H9 (cell line): ENCODE measurements around the gene IFITM1. TPM values are rescaled to one million over a fixed set of nuclear protein-coding genes. Genes with fewer than 3 reads are reported as not detected.

Experiments
- DNase-seq: peaks from one replicate; pipeline ENCODE4 v3.0.0-alpha.2; 2017
- H2AFZ ChIP-seq: one replicate; pipeline ENCODE4 v1.6.1; 2013; ENCODE audit warnings: mild to moderate bottlenecking, low read length, control low read depth, moderate library complexity
- H2AK5ac ChIP-seq: 2 replicates; pipeline ENCODE4 v1.6.1; 2013; ENCODE audit warnings: low read length, control low read depth, mixed read lengths; ENCODE audit not compliant: insufficient read length
- H2BK120ac ChIP-seq: one replicate; pipeline ENCODE4 v1.6.1; 2013; ENCODE audit warnings: low read depth, mild to moderate bottlenecking, low read length, control low read depth, inconsistent platforms; ENCODE audit not compliant: poor library complexity, severe bottlenecking
- H2BK12ac ChIP-seq: 2 replicates; pipeline ENCODE4 v1.6.1; 2013; ENCODE audit warnings: low read length, control low read depth, mixed read lengths, low read depth; ENCODE audit not compliant: insufficient read length
- H2BK15ac ChIP-seq: 2 replicates; pipeline ENCODE4 v1.6.1; 2013; ENCODE audit warnings: low read depth, low read length, control low read depth
- H2BK20ac ChIP-seq: one replicate; pipeline ENCODE4 v1.6.1; 2013; ENCODE audit warnings: low read depth, mild to moderate bottlenecking, low read length, control low read depth, inconsistent platforms; ENCODE audit not compliant: poor library complexity, severe bottlenecking
- H2BK5ac ChIP-seq: 2 replicates; pipeline ENCODE4 v1.6.1; 2013; ENCODE audit warnings: low read length, control low read depth, mixed read lengths; ENCODE audit not compliant: insufficient read length
- H3K14ac ChIP-seq: 2 replicates; pipeline ENCODE4 v1.6.1; 2013; ENCODE audit warnings: low read length, control low read depth; ENCODE audit not compliant: insufficient read depth
- H3K18ac ChIP-seq: 2 replicates; pipeline ENCODE4 v1.6.1; 2013; ENCODE audit warnings: low read depth, mild to moderate bottlenecking, mixed read lengths, low read length, control low read depth; ENCODE audit not compliant: insufficient read length
- H3K23ac ChIP-seq: 2 replicates; pipeline ENCODE4 v1.6.1; 2013; ENCODE audit warnings: low read length, control low read depth, mixed read lengths, low read depth; ENCODE audit not compliant: insufficient read length
- H3K23me2 ChIP-seq: 2 replicates; pipeline ENCODE4 v1.6.1; 2013; ENCODE audit warnings: low read depth, mild to moderate bottlenecking, mixed read lengths, low read length, control low read depth; ENCODE audit not compliant: insufficient read length, poor library complexity, severe bottlenecking
- H3K27ac ChIP-seq: 2 replicates; pipeline ENCODE4 v1.5.1; 2013; ENCODE audit warnings: low read length, control low read depth, mixed read lengths, low read depth; ENCODE audit not compliant: insufficient read length
- H3K27me3 ChIP-seq: 2 replicates; pipeline ENCODE4 v1.6.1; 2013; ENCODE audit warnings: low read length, control low read depth, inconsistent platforms; ENCODE audit not compliant: insufficient read depth
- H3K4ac ChIP-seq: 2 replicates; pipeline ENCODE4 v1.6.1; 2013; ENCODE audit warnings: low read depth, mild to moderate bottlenecking, control low read depth, inconsistent platforms, low read length, moderate library complexity
- H3K4me1 ChIP-seq: 2 replicates; pipeline ENCODE4 v1.6.1; 2013; ENCODE audit warnings: low read length, control low read depth, inconsistent platforms; ENCODE audit not compliant: insufficient read depth
- H3K4me2 ChIP-seq: 2 replicates; pipeline ENCODE4 v1.6.1; 2013; ENCODE audit warnings: low read length, control low read depth, mixed read lengths; ENCODE audit not compliant: insufficient read length, insufficient read depth
- H3K56ac ChIP-seq: 2 replicates; pipeline ENCODE4 v1.6.1; 2013; ENCODE audit warnings: low read depth, mild to moderate bottlenecking, mixed read lengths, low read length, control low read depth; ENCODE audit not compliant: insufficient read length
- H3K79me1 ChIP-seq: 2 replicates; pipeline ENCODE4 v1.6.1; 2013; ENCODE audit warnings: low read depth, mild to moderate bottlenecking, moderate library complexity, low read length, control low read depth, inconsistent platforms; ENCODE audit not compliant: insufficient read depth, poor library complexity, severe bottlenecking
- H3K79me2 ChIP-seq: 2 replicates; pipeline ENCODE4 v1.6.1; 2013; ENCODE audit warnings: low read length, control low read depth, inconsistent platforms; ENCODE audit not compliant: insufficient read depth
- H3K9ac ChIP-seq: 2 replicates; pipeline ENCODE4 v1.6.1; 2013; ENCODE audit warnings: low read length, control low read depth, mixed read lengths; ENCODE audit not compliant: insufficient read length; ENCODE audit errors: extremely low read depth
- H3K9me3 ChIP-seq: one replicate; pipeline ENCODE4 v1.6.1; 2013; ENCODE audit warnings: low read depth, low read length, inconsistent platforms; ENCODE audit not compliant: control insufficient read depth
- H3T11ph ChIP-seq: one replicate; pipeline ENCODE4 v1.6.1; 2013; ENCODE audit warnings: mild to moderate bottlenecking, low read length, control low read depth, inconsistent platforms
- H4K20me1 ChIP-seq: one replicate; pipeline ENCODE4 v1.6.1; 2013; ENCODE audit not compliant: control insufficient read depth, insufficient read length, insufficient read depth
- H4K5ac ChIP-seq: 2 replicates; pipeline ENCODE4 v1.6.1; 2013; ENCODE audit warnings: low read depth, mild to moderate bottlenecking, mixed read lengths, low read length, control low read depth; ENCODE audit not compliant: insufficient read length
- H4K8ac ChIP-seq: replicated peaks from 2 replicates; pipeline ENCODE4 v1.6.1; 2013; ENCODE audit warnings: low read length, control low read depth, mixed read lengths, low read depth; ENCODE audit not compliant: insufficient read length
- H4K91ac ChIP-seq: 2 replicates; pipeline ENCODE4 v1.6.1; 2013; ENCODE audit warnings: low read depth, mild to moderate bottlenecking, moderate library complexity, mixed read lengths, low read length, control low read depth; ENCODE audit not compliant: insufficient read length
- H3K27ac Mint-ChIP-seq, 3 experiments: 2 replicates in 2 of 3; 3 replicates in 1 of 3; pipeline ENCODE4 v1.8.0; 2020 to 2021; ENCODE audit warnings: mixed read lengths in 3 of 3, mild to moderate bottlenecking in 1 of 3, moderate library complexity in 1 of 3
- H3K27me3 Mint-ChIP-seq: 2 replicates; pipeline ENCODE4 v1.8.0; 2021; ENCODE audit warnings: low read depth, mild to moderate bottlenecking, moderate library complexity, mixed read lengths
- H3K36me3 Mint-ChIP-seq, 3 experiments: 2 replicates in 2 of 3; 3 replicates in 1 of 3; pipeline ENCODE4 v1.8.0; 2020 to 2021; ENCODE audit warnings: low read depth in 3 of 3, mixed read lengths in 3 of 3; ENCODE audit not compliant: insufficient read depth in 1 of 3
- H3K4me1 Mint-ChIP-seq, 2 experiments: 2 replicates each; pipeline ENCODE4 v1.8.0; 2020; ENCODE audit warnings: mixed read lengths in 2 of 2
- H3K4me3 Mint-ChIP-seq, 2 experiments: 2 replicates in 1 of 2; 3 replicates in 1 of 2; pipeline ENCODE4 v1.8.0; 2020 to 2021; ENCODE audit warnings: mild to moderate bottlenecking in 2 of 2, mixed read lengths in 2 of 2, moderate library complexity in 1 of 2
- H3K9me3 Mint-ChIP-seq, 2 experiments: 2 replicates in 1 of 2; 3 replicates in 1 of 2; pipeline ENCODE4 v1.8.0; 2020; ENCODE audit warnings: mild to moderate bottlenecking in 2 of 2, mixed read lengths in 2 of 2, moderate library complexity in 1 of 2
- CTCF ChIP-seq: fragments of 200-600 bp; sonication (generic); conservative IDR thresholded peaks from 3 replicates; pipeline ENCODE4 v1.8.0; 2021; ENCODE audit warnings: antibody characterized with exemption, mild to moderate bottlenecking
- WGBS: extraction: QIAGEN DNeasy Blood & Tissue Kit; methylation state at CpG from one replicate; pipeline ENCODE4 v1.1.7; 2013; ENCODE audit warnings: missing lambda C conversion rate, low lambda C conversion rate, mixed read lengths; ENCODE audit not compliant: insufficient read length; ENCODE audit errors: extremely low coverage; 5-methylcytosine and 5-hydroxymethylcytosine counted together
- total RNA-seq: library from RNA; stranded (reverse); gene quantifications from 2 replicates; pipeline ENCODE4 v1.2.1, GENCODE V29; 2021

IFITM1 gene
- total RNA-seq, 1 experiment from 2014 or later, result 500 TPM

- Histone ChIP-seq H2BK5ac (no peak overlapping the region), H2AK5ac (no peak overlapping the region), H3K23me2 (peaks cover 9% of the 10 kb centered on the region), H3K18ac (no peak overlapping the region), H3K4me2 (peak overlapping the region; percentile 5), H3K9me3 (no peaks in the 10 kb centered on the region), H3K4me1 (no peaks in the 10 kb centered on the region), H4K5ac (no peak overlapping the region), H4K91ac (no peak overlapping the region), H2AFZ (no peak overlapping the region), H2BK15ac (no peak overlapping the region), H2BK20ac (no peak overlapping the region), H3K79me1 (no peaks in the 10 kb centered on the region), H3T11ph (no peak overlapping the region), H3K9ac (no peak overlapping the region), H2BK120ac (no peak overlapping the region), H3K27me3 (peaks cover 7% of the 10 kb centered on the region; the same call in 1 of the 2 replicates), H4K8ac (no peak overlapping the region), H3K23ac (no peak overlapping the region), H4K20me1 (no peaks in the 10 kb centered on the region), H3K79me2 (no peaks in the 10 kb centered on the region), H3K56ac (no peak overlapping the region), H2BK12ac (no peak overlapping the region), H3K4ac (no peak overlapping the region), H3K27ac (no peak overlapping the region), H3K14ac (no peak overlapping the region)
- Mint-ChIP-seq H3K4me1 (peaks cover 25 to 34% of the 10 kb centered on the region in 2 experiments), H3K4me3 (peak overlapping the region; percentile 63 to 83), H3K27me3 (peaks cover 13% of the 10 kb centered on the region), H3K27ac (peak overlapping the region in 1 of 3 experiments; percentile 87; a peak in 1 of 7 replicates), H3K36me3 (peaks cover 15 to 31% (median 21%) of the 10 kb centered on the region in 3 experiments), H3K9me3 (no peaks in the 10 kb centered on the region)
- WGBS, result no CpG with 5 or more reads among the region's 14 CpGs
- TF ChIP-seq CTCF, result no peak
- DNase-seq, result peak; percentile 27
These were observed 24.5 kb upstream of the IFITM1 start for GRCh38 chr11:289398-289711.
